HS-5 (cell line): ENCODE results near the gene RIMS1.
"Not testable (repeated sequence)": the region's sequence is repeated elsewhere in the genome, so short reads cannot be mapped to it uniquely, and the experiment has no call there.

ENCODE experiments used
- DNase-seq: peaks from one replicate; pipeline ENCODE4 v3.0.0-alpha.2; 2012; ENCODE audit warnings: low read depth

The RIMS1 gene

DNA sequence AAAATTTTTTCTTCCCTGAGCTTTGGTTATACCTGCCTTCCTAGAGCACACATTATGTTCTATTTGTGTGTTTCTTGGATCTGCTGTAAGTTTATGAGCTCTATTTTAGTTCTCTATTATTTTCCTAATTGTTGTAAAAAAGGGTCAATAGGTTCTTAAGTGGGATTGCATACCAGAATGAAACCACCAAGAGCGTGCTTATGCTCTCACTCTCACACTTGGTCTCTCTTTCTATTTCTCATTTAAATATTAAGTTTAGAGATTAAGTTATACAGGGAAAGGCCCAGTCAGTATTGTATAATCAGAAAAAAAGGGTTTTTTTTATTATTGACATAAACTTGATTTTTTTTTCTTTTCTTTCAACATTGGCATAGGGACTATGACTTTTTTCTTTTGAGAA lies 96.8 kb downstream of the RIMS1 start:
- no peak for DNase-seq

DNA sequence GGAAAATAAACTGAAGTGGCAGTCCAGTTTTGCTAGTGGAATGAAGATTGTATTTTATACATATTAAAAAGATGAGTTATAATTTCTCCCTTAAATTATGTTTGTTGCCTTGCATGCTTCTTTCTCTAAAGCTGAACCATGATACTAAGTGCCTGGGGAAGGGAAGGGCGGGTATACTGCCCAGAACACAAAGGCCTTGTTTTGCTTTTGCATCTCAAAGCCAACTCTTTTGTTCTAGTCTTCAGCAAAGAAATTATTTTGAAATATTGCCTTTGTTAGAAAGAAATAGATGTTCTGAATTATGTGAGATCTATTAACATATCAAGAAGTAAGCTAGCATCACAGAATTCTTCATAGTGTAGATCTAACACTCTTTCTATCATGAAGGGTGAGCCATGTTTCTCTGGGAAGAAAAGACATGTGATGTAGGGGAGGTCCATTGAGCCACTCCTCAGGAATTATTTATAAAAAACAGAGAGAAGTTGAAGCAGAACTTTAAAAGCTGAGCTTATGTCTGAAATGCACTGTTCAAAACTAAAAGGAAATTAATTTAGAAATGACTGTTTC lies 108.4 kb downstream of the RIMS1 start:
- no peak for DNase-seq

DNA sequence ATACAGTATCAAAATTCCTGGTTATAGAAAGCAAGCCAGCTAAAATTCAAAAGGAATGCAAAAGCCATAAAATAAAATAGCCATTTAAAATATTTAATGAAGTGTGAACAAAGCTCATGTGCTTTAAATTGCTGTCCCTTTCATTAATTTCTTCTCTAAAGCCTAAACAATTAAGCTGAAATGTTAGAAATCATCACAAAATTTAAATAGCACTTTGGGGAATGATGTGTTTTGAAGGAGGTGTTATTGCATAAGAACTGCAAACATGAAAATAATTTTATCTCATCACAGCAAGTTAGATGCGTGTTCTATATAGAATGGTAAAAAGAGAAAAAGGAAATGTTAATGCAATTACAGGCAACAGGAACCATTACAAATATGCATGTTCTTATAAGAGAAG lies 111.0 kb downstream of the RIMS1 start:
- no peak for DNase-seq

DNA sequence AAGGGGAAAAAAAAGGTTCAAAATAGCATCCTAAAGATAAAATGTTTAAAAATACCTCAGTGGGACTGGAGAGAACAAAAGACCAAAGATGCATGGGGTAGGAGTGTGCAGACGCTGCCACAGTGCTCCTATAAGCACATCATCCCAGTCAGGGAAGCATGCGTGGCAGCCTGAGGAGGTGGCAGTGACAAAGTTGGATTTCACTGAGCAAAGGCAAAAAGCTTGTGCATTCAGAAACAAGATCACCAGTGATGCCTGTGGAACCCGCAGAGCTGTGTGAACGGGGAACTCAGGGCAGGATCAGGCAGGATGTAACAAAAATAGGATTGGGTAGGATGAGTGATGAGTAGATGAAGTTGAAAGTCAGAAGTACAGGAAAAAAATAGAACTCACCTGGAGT lies 116.1 kb downstream of the RIMS1 start:
- DNase-seq, result no peak

DNA sequence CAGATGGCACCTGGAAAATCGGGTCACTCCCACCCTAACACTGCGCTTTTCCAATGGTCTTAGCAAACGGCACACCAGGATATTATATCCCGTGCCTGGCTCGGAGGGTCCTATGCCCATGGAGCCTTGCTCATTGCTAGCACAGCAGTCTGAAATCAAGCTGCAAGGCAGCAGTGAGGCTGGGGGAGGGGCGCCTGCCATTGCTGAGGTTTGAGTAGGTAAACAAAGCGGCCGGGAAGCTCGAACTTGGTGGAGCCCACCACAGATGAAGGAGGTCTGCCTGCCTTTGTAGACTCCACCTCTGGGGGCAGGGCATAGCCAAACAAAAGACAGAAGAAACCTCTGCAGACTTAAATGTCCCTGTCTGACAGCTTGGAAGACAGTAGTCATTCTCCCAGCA lies 120.2 kb downstream of the RIMS1 start:
- DNase-seq, result not testable (repeated sequence)

DNA sequence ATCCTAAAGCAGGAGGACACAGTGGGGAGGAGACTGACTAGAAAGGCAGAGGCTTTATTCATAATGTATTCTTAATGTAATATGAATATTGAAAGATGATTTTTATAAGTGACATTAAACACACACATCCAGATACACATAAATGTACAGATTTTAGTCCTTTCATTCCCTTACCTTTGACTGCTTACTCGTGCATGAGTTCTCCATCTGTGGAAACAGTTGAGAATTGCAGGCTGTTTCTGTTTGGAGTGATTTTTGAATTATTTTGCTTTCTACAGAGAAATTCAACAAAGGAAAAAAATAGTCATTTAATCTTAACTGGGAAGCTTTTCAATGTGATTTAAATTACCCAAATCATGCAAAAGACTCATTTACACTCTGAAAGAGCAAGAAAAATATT lies 136.5 kb downstream of the RIMS1 start:
- DNase-seq, result no peak

DNA sequence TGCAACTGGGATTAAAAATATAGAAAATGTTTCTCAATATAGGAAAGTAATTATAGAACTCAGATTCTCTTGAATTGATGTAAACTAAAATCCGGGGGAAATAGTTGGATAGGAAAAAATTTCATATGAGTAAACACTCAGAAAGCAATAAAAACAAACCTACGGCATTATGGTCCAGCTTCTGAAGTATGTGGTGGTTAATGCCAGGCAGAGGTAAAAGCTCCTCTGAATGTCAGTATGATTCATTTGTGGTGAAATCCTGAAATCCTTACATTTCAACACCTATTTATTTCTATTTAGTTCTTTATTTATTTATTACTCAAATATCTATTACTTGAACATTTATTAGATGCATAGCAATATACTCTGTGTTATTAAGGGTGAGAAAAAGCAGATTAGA lies 145.1 kb downstream of the RIMS1 start:
- peak; percentile 41 for DNase-seq

DNA sequence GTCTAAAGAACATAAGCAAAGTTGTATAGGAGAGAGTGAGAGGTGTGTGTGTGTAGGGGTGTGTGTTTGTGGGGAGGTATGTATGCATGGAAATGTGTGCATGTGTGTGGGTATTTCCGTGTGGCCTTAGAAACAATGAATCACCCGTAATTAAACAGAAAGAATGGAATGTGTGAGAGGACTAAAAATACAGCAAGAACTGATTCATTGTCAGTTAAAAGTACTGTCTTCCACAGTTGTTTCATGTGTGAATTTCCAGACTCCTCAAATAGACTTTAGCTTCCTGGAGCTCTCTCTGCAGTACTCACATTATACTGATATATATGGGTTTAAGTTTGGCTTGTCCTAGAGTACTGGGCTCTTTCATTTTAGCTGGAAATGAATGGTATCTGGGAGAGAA lies 145.7 kb downstream of the RIMS1 start:
- DNase-seq, result peak; percentile 35

DNA sequence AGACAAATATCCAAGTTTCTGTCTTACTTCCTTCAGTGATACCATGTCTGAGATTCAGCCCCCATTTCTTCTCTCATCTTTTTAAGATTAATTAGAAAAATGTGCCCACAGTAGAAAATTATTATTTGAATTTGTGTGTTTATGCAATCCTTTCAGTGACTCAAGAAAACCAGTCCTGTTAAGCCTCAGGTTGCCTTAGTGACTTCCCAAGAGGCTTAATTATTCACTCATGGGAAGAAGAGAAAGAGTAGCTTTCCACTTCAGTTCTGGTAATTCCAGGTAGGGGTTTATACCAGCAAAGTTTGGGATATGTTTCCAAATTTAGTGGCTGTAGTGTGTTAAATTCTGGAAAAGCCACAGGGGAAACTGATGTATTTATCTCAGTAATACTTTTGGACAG lies 149.1 kb downstream of the RIMS1 start:
- no peak for DNase-seq

DNA sequence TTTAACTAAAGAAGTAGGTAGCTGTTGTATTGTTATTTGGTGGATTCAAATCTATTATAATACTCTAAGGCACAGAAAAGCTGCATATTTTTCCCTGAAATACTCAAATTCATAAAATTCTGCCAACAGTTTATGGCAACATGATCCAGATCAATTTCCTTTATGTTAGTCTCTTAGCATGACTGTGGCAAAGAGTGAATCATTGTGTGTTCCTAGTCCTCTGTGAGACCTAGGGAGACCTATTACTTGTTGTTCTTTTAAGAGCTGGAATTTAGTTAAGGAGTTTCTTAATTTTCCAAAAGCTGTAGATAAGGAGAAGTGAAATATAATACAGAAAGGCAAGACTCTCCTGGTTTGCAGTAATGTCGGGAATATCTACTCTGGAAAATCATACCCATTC lies 149.6 kb downstream of the RIMS1 start:
- no peak for DNase-seq

DNA sequence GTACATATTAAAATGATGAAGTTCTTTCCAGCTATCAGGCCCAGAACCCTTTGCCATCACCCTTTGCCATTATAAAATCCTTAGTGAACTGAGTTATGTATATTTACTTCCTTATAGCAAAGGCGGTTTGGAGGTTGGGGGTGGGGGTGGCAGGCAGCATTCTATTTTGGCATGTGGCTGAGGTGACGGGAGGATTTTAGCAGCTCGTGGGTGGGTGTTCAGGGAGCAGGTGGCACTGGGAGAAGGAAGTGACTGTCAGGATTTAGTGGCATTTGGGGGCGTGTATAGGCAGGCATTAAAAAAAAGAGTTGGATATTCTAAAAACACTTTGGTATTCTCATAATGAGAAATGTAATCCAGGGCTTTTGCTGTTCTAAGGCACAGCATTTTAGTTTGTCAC lies 150.7 kb downstream of the RIMS1 start:
- no peak for DNase-seq

DNA sequence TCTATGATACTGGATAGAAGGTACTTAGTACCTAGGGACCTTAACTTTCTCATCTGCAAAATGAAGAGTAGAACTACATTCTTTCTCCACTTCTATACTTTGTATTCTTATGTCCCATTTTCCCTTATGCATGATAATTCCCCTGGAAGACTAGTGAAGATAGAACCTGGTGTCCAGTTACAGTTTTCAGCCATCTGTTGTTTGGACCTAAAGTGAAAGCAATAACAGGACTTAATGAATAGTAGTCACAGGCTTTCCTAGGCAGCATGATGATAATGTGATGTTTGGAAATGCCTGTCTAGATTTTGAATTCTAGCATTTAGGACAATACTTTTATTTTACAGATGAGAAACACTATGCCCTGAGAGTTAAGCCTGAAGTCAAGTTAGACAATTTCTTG lies 153.8 kb downstream of the RIMS1 start:
- DNase-seq, result no peak

DNA sequence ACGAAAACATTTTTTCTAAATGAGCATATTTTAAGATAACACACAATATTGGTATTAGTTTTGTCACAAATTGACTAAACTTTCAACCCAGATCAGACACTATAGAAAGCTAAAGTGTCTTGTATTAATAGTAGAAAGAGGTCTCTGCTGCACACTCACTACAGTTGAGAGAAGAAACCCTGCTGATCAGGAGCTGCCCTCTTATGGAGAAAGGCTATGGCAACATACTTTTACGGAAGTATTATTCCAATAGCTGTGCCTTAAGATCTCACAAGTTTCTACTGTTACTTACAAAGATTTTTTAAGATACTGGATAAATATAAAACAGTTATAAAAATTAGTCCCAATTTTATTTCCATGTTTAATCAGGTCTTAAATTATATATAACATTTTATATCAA lies 155.7 kb downstream of the RIMS1 start:
- DNase-seq, result no peak

DNA sequence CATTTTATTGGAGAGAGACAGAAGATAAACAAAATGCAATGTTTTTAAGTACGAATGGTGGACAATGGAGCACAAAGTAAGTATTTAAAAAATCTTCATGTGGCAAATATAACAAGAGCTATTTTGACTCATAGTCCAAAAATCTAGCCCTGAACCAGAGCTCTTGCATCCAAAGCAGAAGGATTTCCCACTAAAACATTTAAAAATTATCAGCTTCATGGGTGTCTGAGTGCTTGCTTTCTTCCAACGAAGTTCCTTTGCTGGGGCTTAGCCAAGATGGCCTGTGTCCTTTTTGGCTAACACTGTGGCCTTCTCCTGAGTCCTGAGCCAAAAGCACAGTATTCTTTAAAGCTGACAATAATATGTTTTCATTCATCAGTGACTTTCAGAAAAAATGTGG lies 161.7 kb downstream of the RIMS1 start:
- no peak for DNase-seq

DNA sequence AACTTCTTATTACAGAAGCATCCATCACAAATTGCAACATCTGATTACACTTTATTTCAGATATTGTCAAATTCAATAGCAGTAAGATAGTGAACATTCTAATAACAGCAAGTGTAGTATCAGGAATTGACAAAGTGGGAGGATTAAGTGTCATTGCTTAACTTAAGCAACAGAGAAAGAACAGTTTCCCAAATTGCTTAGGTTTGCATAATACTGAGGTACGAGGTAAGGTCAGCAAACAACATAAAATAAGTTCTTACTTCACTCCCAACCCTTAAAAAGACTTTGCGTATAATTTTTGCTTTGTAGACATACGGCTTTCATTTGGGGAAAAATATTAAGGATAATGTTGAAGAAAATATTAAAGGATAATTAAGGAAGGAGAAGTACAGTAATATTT lies 163.0 kb downstream of the RIMS1 start:
- DNase-seq, result no peak

DNA sequence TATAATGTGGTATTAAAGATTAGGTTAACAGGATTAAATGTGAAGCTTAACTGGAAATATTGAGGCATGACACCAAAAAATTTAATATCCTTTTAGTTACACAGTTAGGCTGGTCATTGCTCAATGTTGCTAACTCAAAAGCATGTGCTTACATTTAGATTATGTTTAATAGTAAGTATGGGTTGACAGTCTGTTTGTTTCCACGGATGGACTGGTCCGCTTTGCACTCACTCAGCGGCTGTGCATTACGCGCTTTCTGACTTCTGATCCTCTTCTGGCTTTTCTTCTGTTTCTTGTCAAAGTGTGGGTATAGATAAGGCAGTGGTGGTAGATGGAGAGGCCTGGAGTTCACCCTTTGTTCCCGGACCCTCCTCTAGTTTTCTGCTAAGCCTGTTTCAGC lies 174.9 kb downstream of the RIMS1 start:
- no peak for DNase-seq

DNA sequence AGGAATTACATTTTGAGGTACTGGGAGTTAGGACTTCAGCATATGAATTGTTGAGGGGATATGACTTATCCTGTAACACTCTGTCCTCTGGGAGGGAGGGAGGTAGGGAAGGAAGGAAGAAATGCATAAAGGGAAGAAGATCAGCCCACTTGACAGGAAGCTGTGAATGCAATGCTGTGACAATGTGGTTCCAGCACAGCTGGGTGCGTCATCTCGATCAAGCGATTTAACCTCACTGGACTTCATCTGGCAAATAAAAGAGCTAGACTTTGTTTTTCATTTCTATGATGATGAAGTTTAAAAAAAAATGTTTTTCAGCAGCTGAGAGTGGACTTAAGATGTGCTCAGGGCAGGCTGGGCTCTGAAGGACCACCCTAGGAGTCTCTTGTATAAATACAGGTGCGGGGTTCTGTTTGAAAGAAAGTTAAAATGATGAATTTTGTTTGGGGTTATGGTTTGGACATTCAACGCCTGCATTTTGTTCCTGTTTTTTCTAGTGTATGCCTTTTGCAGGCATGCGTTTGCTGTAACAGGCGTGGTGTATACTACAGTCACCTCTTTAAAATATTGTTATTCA lies 178.1 kb downstream of the RIMS1 start:
- DNase-seq, result no peak

DNA sequence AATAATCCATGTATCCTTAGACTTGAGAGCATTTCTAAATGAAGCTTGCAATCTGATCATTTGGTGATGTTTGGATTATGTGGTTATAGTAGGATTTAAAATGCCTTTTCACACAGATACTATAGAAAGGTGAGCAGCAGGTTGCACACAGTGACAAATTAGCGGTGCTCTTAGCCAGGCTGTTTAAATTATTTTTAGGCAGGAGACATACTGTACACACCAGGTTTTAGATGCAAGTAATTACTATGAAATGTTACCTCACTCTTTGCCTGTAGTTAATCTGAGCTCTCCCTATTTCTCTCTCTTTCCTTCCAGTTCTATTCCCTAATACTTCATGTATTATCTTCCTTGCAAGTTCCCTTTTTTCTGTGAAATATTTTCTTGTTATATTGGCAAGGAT lies 191.7 kb downstream of the RIMS1 start:
- DNase-seq, result no peak

DNA sequence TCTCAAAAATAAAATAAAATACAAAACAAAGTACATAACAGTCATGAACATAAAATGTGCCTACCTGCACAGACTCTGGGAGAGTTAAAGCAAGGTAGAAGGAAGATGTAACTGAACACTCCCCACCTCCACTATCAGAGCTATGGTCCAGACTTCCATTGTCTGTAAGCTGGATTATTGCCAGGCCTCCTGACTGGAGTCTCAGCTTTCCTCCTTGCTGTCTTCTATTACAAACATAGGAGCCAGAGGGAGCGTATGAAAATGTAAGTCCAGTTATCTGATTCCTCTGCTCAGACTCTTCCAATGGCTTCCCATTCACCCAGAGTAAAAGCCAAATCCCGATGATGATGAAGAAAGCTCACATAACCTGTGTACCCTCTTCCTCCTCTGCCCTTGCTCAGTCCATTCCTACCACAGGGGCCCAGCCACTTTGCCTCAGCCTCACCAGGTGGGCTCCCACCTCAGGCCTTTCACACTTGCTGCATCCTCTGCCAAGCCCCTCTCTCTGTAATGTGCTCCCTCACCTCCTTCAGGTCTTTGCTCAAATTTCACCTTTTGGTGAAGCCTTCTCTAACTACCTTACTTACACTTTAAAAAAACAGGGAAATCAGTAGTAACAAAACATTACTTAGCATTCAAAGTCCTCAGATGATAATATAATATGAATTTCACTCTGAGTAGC lies 194.1 kb downstream of the RIMS1 start:
- no peak for DNase-seq

DNA sequence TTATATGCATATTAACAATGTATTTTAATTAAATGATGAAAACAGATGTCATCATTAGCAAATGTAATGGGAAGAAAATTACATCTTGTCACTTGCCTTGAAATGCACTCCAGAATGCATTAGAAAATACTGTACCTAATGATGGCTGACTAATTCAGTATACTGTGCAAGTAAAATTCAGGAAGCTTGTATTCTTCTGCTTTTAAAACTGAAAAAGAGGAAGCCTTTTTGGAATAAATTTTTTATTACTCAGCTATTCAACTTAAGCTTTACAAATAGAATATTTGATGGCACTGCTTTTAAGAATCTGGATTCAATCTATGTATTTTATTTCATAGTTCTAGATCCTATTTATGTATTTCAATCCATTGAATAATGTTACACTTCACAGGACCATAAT lies 195.5 kb downstream of the RIMS1 start:
- DNase-seq, result no peak

DNA sequence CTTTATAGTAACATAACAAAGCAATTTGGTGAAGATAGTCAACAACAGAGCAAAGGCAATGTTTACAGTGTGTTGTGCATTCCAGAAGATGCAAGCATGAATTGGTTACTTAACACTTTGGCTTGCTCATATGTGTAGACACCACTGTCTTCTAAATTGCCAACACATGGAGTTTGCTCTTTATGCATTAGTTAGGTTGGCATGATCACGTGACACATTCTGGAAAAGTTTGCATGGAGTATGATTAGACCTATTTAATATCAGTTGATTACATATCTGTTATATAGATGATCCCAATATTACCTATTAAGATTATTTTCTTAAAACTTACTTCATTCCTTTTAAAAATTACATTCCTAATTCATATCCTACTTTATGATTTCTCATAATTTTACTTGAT lies 197.6 kb downstream of the RIMS1 start:
- no peak for DNase-seq

DNA sequence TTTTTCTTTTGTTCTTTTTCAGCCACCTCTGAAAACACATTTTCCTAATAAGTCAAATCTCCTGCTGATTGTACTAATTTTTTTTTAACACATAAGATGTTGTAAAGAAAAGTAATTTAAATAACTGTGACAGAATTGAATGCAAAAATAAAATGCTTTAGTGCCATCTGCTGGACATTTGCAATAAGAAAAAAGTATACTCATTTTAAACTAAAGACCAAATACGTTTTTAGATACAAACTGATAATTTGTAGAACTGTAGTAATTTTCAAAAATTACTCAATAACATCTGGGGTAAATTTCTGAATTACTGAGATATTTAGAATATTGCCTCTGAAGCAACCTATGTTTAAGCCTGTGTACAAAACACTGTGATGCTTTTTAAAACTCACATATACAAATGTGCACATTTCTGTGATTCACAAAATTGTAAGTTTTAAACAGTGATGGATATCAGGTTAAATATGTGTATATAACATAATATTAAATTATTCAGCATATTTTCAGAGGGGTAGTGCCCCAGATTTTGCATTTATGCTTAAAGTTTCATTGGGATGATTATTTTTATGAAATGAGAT lies 198.7 kb downstream of the RIMS1 start:
- peak; percentile 5 for DNase-seq

DNA sequence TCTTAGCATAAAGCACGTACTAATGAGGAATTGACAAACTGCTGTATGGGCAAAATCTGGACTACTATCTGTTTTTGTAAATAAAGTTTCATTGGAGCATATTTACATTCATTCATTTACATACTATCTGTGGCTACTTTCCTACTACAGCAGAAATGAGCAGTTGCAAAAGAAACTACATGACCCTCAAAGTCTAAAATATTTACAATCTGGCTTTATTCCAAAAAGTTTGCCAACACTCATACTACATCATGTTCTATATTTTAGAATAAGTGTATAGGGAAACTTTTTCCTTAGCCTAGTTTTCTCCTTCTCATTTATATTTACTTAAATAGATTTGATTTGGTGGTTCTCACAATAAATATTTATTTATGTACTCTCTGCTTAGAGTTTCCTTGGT lies 208.2 kb downstream of the RIMS1 start:
- DNase-seq, result no peak

DNA sequence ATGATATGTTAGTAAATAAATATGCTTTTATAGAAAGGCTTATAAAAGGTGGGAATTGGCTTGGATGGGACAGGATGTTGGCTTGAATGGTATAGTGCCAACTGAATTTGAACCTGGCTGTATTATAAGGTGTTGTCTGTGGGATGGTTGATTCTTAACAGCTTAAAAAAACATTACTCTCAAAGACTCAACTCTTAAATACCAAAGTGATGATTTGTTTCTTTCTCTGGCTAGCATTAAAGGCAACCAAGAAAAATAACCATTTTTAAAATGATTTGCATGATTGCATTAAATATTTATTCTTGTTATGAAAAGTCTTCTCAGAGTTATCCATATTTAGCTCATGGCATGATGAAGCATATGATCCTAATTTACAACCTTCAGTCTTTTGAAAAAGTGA lies 216.2 kb downstream of the RIMS1 start:
- DNase-seq, result no peak
